ENCODE data around the gene SKAP1. TPM values are rescaled to one million over a fixed set of nuclear protein-coding genes. Genes with fewer than 3 reads are reported as not detected.

The SKAP1 gene
- total and polyA plus RNA-seq, 2 experiments from 2014 or later = 0.27 TPM; not detected in 1

DNA sequence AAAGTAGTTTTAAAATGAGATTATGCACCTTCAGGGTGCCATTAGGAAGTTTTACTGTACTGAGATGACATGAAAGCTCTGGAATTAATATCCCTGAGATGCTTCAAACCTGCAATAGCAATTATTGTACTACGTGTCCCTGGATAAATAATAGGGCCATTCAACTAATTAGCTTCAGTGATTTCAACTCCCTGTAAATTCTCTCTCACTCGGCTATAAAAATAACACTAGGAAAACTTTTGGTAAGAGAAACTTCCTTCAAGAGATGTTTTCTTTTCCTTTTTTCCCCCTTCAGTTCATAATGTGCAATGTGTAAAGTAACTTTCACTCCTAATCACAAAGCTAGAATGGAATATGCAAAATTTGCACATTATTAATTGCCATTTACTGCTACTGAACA lies 176.0 kb downstream of the SKAP1 start (continued):
- TF ChIP-seq, protein P1, sequence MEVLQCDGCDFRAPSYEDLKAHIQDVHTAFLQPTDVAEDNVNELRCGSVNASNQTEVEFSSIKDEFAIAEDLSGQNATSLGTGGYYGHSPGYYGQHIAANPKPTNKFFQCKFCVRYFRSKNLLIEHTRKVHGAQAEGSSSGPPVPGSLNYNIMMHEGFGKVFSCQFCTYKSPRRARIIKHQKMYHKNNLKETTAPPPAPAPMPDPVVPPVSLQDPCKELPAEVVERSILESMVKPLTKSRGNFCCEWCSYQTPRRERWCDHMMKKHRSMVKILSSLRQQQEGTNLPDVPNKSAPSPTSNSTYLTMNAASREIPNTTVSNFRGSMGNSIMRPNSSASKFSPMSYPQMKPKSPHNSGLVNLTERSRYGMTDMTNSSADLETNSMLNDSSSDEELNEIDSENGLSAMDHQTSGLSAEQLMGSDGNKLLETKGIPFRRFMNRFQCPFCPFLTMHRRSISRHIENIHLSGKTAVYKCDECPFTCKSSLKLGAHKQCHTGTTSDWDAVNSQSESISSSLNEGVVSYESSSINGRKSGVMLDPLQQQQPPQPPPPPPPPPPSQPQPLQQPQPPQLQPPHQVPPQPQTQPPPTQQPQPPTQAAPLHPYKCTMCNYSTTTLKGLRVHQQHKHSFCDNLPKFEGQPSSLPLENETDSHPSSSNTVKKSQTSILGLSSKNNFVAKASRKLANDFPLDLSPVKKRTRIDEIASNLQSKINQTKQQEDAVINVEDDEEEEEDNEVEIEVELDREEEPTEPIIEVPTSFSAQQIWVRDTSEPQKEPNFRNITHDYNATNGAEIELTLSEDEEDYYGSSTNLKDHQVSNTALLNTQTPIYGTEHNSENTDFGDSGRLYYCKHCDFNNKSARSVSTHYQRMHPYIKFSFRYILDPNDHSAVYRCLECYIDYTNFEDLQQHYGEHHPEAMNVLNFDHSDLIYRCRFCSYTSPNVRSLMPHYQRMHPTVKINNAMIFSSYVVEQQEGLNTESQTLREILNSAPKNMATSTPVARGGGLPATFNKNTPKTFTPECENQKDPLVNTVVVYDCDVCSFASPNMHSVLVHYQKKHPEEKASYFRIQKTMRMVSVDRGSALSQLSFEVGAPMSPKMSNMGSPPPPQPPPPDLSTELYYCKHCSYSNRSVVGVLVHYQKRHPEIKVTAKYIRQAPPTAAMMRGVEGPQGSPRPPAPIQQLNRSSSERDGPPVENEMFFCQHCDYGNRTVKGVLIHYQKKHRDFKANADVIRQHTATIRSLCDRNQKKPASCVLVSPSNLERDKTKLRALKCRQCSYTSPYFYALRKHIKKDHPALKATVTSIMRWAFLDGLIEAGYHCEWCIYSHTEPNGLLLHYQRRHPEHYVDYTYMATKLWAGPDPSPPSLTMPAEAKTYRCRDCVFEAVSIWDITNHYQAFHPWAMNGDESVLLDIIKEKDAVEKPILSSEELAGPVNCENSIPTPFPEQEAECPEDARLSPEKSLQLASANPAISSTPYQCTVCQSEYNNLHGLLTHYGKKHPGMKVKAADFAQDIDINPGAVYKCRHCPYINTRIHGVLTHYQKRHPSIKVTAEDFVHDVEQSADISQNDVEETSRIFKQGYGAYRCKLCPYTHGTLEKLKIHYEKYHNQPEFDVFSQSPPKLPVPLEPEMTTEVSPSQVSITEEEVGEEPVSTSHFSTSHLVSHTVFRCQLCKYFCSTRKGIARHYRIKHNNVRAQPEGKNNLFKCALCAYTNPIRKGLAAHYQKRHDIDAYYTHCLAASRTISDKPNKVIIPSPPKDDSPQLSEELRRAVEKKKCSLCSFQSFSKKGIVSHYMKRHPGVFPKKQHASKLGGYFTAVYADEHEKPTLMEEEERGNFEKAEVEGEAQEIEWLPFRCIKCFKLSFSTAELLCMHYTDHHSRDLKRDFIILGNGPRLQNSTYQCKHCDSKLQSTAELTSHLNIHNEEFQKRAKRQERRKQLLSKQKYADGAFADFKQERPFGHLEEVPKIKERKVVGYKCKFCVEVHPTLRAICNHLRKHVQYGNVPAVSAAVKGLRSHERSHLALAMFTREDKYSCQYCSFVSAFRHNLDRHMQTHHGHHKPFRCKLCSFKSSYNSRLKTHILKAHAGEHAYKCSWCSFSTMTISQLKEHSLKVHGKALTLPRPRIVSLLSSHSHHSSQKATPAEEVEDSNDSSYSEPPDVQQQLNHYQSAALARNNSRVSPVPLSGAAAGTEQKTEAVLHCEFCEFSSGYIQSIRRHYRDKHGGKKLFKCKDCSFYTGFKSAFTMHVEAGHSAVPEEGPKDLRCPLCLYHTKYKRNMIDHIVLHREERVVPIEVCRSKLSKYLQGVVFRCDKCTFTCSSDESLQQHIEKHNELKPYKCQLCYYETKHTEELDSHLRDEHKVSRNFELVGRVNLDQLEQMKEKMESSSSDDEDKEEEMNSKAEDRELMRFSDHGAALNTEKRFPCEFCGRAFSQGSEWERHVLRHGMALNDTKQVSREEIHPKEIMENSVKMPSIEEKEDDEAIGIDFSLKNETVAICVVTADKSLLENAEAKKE (CRISPR knock-in tag; IDR thresholded peaks at IDR 0.05) = no peak
- TF ChIP-seq ZNF114 (CRISPR knock-in tag; IDR thresholded peaks at IDR 0.05) = no peak
- no peak for TF ChIP-seq POLR2AphosphoS5 (IDR thresholded peaks at IDR 0.05; ENCODE audit: low read depth)
- TF ChIP-seq JUNB (IDR thresholded peaks at IDR 0.05; ENCODE audit: unreplicated experiment) = no peak
- no peak for TF ChIP-seq EZH2phosphoT487 (IDR thresholded peaks at IDR 0.05; ENCODE audit: unreplicated experiment)

DNA sequence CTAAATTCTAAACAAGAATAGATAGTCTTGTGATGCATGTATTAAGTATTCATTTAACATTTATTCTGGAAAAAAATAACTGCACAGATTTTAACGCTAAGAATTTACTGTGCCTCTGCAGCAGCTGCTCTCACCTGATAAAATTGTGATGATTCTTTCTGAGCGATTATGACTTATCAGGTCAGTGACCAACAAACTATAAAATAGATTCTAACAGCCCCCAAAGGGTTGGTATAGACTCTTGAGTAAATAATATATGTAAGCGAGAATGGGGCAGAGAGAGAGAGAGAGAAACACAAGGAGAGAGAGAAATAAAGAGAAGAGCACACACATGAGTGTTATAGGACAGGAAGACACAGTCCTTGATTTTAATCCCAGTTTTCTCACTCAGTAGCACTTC lies 178.1 kb downstream of the SKAP1 start:
- Mint-ChIP-seq H3K4me1 (peaks cover 16% of the 10 kb centered on the region), H3K27ac (no peak overlapping the region), H3K36me3 (ENCODE audit: low read depth) (no peaks in the 10 kb centered on the region), H3K27me3 (ENCODE audit: insufficient read depth, low read depth, poor library complexity) (peaks cover 4% of the 10 kb centered on the region), H3K4me3 (no peak overlapping the region), H3K9me3 (no peaks in the 10 kb centered on the region)
- ATAC-seq = no peak
- DNase-seq (ENCODE audit: low spot score) = no peak
- Histone ChIP-seq H3K36me3 (ENCODE audit: insufficient read depth) (no peaks in the 10 kb centered on the region), H2AFZ (no peak overlapping the region), H3F3A (replicated peaks; ENCODE audit: low read depth) (no peaks in the 10 kb centered on the region), H3K27me3 (ENCODE audit: insufficient read depth) (no peaks in the 10 kb centered on the region), H3K4me1 (ENCODE audit: insufficient read depth) (peaks cover 13% of the 10 kb centered on the region), H3K4me3 (no peak overlapping the region), H4K20me1 (replicated peaks; ENCODE audit: insufficient read depth) (no peaks in the 10 kb centered on the region), H3K27ac (ENCODE audit: low read depth) (no peak overlapping the region), H3K9me2 (ENCODE audit: insufficient read depth) (no peaks in the 10 kb centered on the region), H3K79me2 (replicated peaks; ENCODE audit: insufficient read depth) (no peaks in the 10 kb centered on the region), H3K4me2 (no peak overlapping the region)
- TF ChIP-seq ZNF114 (CRISPR knock-in tag; IDR thresholded peaks at IDR 0.05) (no peak), NANOG (IDR thresholded peaks at IDR 0.05; ENCODE audit: borderline replicate concordance) (no peak), POLR2AphosphoS5 (IDR thresholded peaks at IDR 0.05; ENCODE audit: low read depth) (no peak), EZH2 (IDR thresholded peaks at IDR 0.05; ENCODE audit: low read depth, unreplicated experiment) (no peak)
- TF ChIP-seq, protein P2, sequence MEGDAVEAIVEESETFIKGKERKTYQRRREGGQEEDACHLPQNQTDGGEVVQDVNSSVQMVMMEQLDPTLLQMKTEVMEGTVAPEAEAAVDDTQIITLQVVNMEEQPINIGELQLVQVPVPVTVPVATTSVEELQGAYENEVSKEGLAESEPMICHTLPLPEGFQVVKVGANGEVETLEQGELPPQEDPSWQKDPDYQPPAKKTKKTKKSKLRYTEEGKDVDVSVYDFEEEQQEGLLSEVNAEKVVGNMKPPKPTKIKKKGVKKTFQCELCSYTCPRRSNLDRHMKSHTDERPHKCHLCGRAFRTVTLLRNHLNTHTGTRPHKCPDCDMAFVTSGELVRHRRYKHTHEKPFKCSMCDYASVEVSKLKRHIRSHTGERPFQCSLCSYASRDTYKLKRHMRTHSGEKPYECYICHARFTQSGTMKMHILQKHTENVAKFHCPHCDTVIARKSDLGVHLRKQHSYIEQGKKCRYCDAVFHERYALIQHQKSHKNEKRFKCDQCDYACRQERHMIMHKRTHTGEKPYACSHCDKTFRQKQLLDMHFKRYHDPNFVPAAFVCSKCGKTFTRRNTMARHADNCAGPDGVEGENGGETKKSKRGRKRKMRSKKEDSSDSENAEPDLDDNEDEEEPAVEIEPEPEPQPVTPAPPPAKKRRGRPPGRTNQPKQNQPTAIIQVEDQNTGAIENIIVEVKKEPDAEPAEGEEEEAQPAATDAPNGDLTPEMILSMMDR (conservative IDR thresholded peaks at IDR 0.05; ENCODE audit: low read depth in 2 of 2) = no peak
- TF ChIP-seq, protein P3, sequence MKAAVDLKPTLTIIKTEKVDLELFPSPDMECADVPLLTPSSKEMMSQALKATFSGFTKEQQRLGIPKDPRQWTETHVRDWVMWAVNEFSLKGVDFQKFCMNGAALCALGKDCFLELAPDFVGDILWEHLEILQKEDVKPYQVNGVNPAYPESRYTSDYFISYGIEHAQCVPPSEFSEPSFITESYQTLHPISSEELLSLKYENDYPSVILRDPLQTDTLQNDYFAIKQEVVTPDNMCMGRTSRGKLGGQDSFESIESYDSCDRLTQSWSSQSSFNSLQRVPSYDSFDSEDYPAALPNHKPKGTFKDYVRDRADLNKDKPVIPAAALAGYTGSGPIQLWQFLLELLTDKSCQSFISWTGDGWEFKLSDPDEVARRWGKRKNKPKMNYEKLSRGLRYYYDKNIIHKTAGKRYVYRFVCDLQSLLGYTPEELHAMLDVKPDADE (IDR thresholded peaks at IDR 0.05) = no peak

Data from GM23338 (cell line).